Naive B cell (primary cell): ENCODE results near the gene ALPP. TPM values are rescaled to one million over a fixed set of nuclear protein-coding genes. Genes with fewer than 3 reads are reported as not detected.

Experiments
- ATAC-seq, 2 donors: fragments of 150-1000 bp; cut with Tn5 transposase; 2 replicates each; pipeline ENCODE4 v1.10.0; 2021; ENCODE audit warnings: low read depth in 2 of 2, mild to moderate bottlenecking in 2 of 2, moderate library complexity in 2 of 2
- DNase-seq: peaks from one replicate; pipeline ENCODE4 v3.0.0; 2022
- H3K27ac Mint-ChIP-seq, 6 donors: one replicate each; pipeline ENCODE4 v1.8.0; 2020 to 2022; ENCODE audit warnings: mild to moderate bottlenecking in 6 of 6, mixed read lengths in 6 of 6, moderate library complexity in 5 of 6, inconsistent platforms in 2 of 6
- H3K27me3 Mint-ChIP-seq, 3 donors: one replicate each; pipeline ENCODE4 v1.8.0; 2021 to 2022; ENCODE audit warnings: mixed read lengths in 3 of 3, mild to moderate bottlenecking in 1 of 3
- H3K36me3 Mint-ChIP-seq, 2 donors: one replicate each; pipeline ENCODE4 v1.8.0; 2020 to 2022; ENCODE audit warnings: mixed read lengths in 2 of 2, inconsistent platforms in 1 of 2, mild to moderate bottlenecking in 1 of 2
- H3K4me1 Mint-ChIP-seq, 3 donors: one replicate each; pipeline ENCODE4 v1.8.0; 2020 to 2022; ENCODE audit warnings: mixed read lengths in 3 of 3, inconsistent platforms in 1 of 3, mild to moderate bottlenecking in 1 of 3, moderate library complexity in 1 of 3
- H3K4me3 Mint-ChIP-seq, 8 donors: one replicate each; pipeline ENCODE4 v1.8.0; 2020 to 2022; ENCODE audit warnings: mild to moderate bottlenecking in 8 of 8, mixed read lengths in 8 of 8, moderate library complexity in 8 of 8, inconsistent platforms in 2 of 8
- H3K9me3 Mint-ChIP-seq, 7 donors: one replicate each; pipeline ENCODE4 v1.8.0; 2020 to 2022; ENCODE audit warnings: mixed read lengths in 7 of 7, mild to moderate bottlenecking in 5 of 7, inconsistent platforms in 2 of 7, moderate library complexity in 1 of 7
- polyA plus RNA-seq, 6 donors: library from polyadenylated mRNA; unstranded; fragments of 300-500 nt; fragmentation: Illumina TruSeq; gene quantifications; one replicate each; pipeline ENCODE4 v1.2.3, GENCODE V29; 2021; ENCODE audit warnings: low read depth in 6 of 6

The ALPP gene
- polyA plus RNA-seq, 6 donors from 2014 or later = 0.26 to 0.69 (median 0.40) TPM; not detected in 3

GRCh38 chr2:232348936-232349335 lies 29.6 kb upstream of the ALPP start:
- no peak overlapping the region for H3K27ac Mint-ChIP-seq
- H3K36me3 Mint-ChIP-seq = peaks cover 0 to 7% of the 10 kb centered on the region in 2 donors
- H3K4me1 Mint-ChIP-seq = peaks cover 0 to 2% (median 0%) of the 10 kb centered on the region in 3 donors
- H3K9me3 Mint-ChIP-seq = peaks cover 0 to 10% (median 6%) of the 10 kb centered on the region in 7 donors
- peaks cover 9 to 36% (median 10%) of the 10 kb centered on the region in 3 donors for H3K27me3 Mint-ChIP-seq
- ATAC-seq (no peak), DNase-seq (no peak)
- H3K4me3 Mint-ChIP-seq = no peak overlapping the region

GRCh38 chr2:232349546-232349945 lies 29.0 kb upstream of the ALPP start:
- peaks cover 0 to 7% of the 10 kb centered on the region in 2 donors for H3K36me3 Mint-ChIP-seq
- no peak overlapping the region for H3K4me3 Mint-ChIP-seq
- H3K27me3 Mint-ChIP-seq = peaks cover 10 to 42% (median 12%) of the 10 kb centered on the region in 3 donors
- peaks cover 0 to 2% (median 0%) of the 10 kb centered on the region in 3 donors for H3K4me1 Mint-ChIP-seq
- no peak overlapping the region for H3K27ac Mint-ChIP-seq
- peaks cover 0 to 10% (median 4%) of the 10 kb centered on the region in 7 donors for H3K9me3 Mint-ChIP-seq
- ATAC-seq (no peak), DNase-seq (no peak)

- peaks cover 0 to 10% (median 4%) of the 10 kb centered on the region in 7 donors for H3K9me3 Mint-ChIP-seq
- DNase-seq (no peak), ATAC-seq (no peak)
- H3K4me3 Mint-ChIP-seq = no peak overlapping the region
- peaks cover 0 to 7% of the 10 kb centered on the region in 2 donors for H3K36me3 Mint-ChIP-seq
- H3K4me1 Mint-ChIP-seq = peaks cover 0 to 2% (median 0%) of the 10 kb centered on the region in 3 donors
- H3K27me3 Mint-ChIP-seq = peaks cover 10 to 47% (median 12%) of the 10 kb centered on the region in 3 donors
- no peak overlapping the region for H3K27ac Mint-ChIP-seq
Observed at GRCh38 chr2:232349946-232350635, 28.5 kb upstream of the ALPP start.

- Mint-ChIP-seq H3K27me3 (peaks cover 10 to 54% (median 12%) of the 10 kb centered on the region in 3 donors), H3K27ac (no peak overlapping the region), H3K36me3 (peaks cover 0 to 7% of the 10 kb centered on the region in 2 donors), H3K9me3 (peaks cover 0 to 10% (median 4%) of the 10 kb centered on the region in 7 donors), H3K4me3 (no peak overlapping the region), H3K4me1 (peaks cover 0 to 2% (median 0%) of the 10 kb centered on the region in 3 donors)
- DNase-seq (no peak), ATAC-seq (no peak)
Observed at GRCh38 chr2:232350804-232351685, 27.5 kb upstream of the ALPP start.

- DNase-seq (no peak), ATAC-seq (no peak)
- peaks cover 10 to 55% (median 12%) of the 10 kb centered on the region in 3 donors for H3K27me3 Mint-ChIP-seq
- H3K4me1 Mint-ChIP-seq = peaks cover 0 to 2% (median 0%) of the 10 kb centered on the region in 3 donors
- peaks cover 2 to 6% (median 4%) of the 10 kb centered on the region in 7 donors for H3K9me3 Mint-ChIP-seq
- peak overlapping the region in 1 of 6 donors; percentile 59 for H3K27ac Mint-ChIP-seq
- peaks cover 0 to 7% of the 10 kb centered on the region in 2 donors for H3K36me3 Mint-ChIP-seq
- peak overlapping the region in 1 of 8 donors; percentile 22 for H3K4me3 Mint-ChIP-seq
Observed at GRCh38 chr2:232351686-232352510, 26.7 kb upstream of the ALPP start.

GRCh38 chr2:232352511-232353091 lies 25.9 kb upstream of the ALPP start:
- ATAC-seq (no peak), DNase-seq (no peak)
- Mint-ChIP-seq H3K4me1 (peaks cover 0 to 2% (median 0%) of the 10 kb centered on the region in 3 donors), H3K9me3 (peaks cover 0 to 6% (median 4%) of the 10 kb centered on the region in 7 donors), H3K27me3 (peaks cover 10 to 55% (median 12%) of the 10 kb centered on the region in 3 donors), H3K36me3 (peaks cover 0 to 7% of the 10 kb centered on the region in 2 donors), H3K27ac (peak overlapping the region in 1 of 6 donors; percentile 59), H3K4me3 (no peak overlapping the region)

GRCh38 chr2:232353096-232353495 lies 25.5 kb upstream of the ALPP start:
- H3K27ac Mint-ChIP-seq = no peak overlapping the region

GRCh38 chr2:232353660-232354059 lies 24.9 kb upstream of the ALPP start:
- Mint-ChIP-seq H3K27ac (peak overlapping the region in 1 of 6 donors; percentile 46), H3K4me1 (peaks cover 0 to 2% (median 0%) of the 10 kb centered on the region in 3 donors), H3K36me3 (no peaks in the 10 kb centered on the region), H3K4me3 (peak overlapping the region in 1 of 8 donors; percentile 11), H3K27me3 (peaks cover 6 to 55% (median 12%) of the 10 kb centered on the region in 3 donors), H3K9me3 (peaks cover 0 to 5% (median 0%) of the 10 kb centered on the region in 7 donors)
- no peak for ATAC-seq
- DNase-seq = no peak

More at GRCh38 chr2:232353096-232353495, 25.5 kb upstream of the ALPP start:
- ATAC-seq (no peak), DNase-seq (no peak)
- Mint-ChIP-seq H3K4me3 (no peak overlapping the region), H3K9me3 (peaks cover 0 to 5% (median 3%) of the 10 kb centered on the region in 7 donors), H3K27me3 (peaks cover 10 to 55% (median 12%) of the 10 kb centered on the region in 3 donors), H3K36me3 (peaks cover 0 to 5% of the 10 kb centered on the region in 2 donors), H3K4me1 (peaks cover 0 to 2% (median 0%) of the 10 kb centered on the region in 3 donors)

- Mint-ChIP-seq H3K4me1 (peaks cover 0 to 2% (median 0%) of the 10 kb centered on the region in 3 donors), H3K4me3 (peak overlapping the region in 1 of 8 donors; percentile 11), H3K9me3 (peaks cover 0 to 5% (median 0%) of the 10 kb centered on the region in 7 donors), H3K36me3 (no peaks in the 10 kb centered on the region), H3K27me3 (peaks cover 6 to 55% (median 12%) of the 10 kb centered on the region in 3 donors), H3K27ac (no peak overlapping the region)
- ATAC-seq (no peak), DNase-seq (no peak)
Observed at GRCh38 chr2:232354069-232354468, 24.5 kb upstream of the ALPP start.

- H3K4me1 Mint-ChIP-seq = peaks cover 8 to 17% (median 16%) of the 10 kb centered on the region in 3 donors
Observed at GRCh38 chr2:232361646-232362045, 16.9 kb upstream of the ALPP start.

GRCh38 chr2:232362174-232362900 lies 16.2 kb upstream of the ALPP start:
- Mint-ChIP-seq H3K9me3 (peaks cover 0 to 8% (median 7%) of the 10 kb centered on the region in 7 donors), H3K27ac (no peak overlapping the region), H3K27me3 (peaks cover 0 to 8% (median 0%) of the 10 kb centered on the region in 3 donors), H3K4me1 (peaks cover 8 to 17% (median 16%) of the 10 kb centered on the region in 3 donors), H3K4me3 (no peak overlapping the region), H3K36me3 (peaks cover 0 to 8% of the 10 kb centered on the region in 2 donors)
- DNase-seq (no peak), ATAC-seq (no peak)

More at GRCh38 chr2:232361646-232362045, 16.9 kb upstream of the ALPP start:
- DNase-seq (no peak), ATAC-seq (no peak)
- peak overlapping the region in 1 of 6 donors; percentile 38 for H3K27ac Mint-ChIP-seq
- H3K9me3 Mint-ChIP-seq = peaks cover 0 to 8% (median 7%) of the 10 kb centered on the region in 7 donors
- H3K4me3 Mint-ChIP-seq = peak overlapping the region in 1 of 8 donors; percentile 9
- H3K27me3 Mint-ChIP-seq = peaks cover 0 to 12% (median 0%) of the 10 kb centered on the region in 3 donors
- H3K36me3 Mint-ChIP-seq = peaks cover 0 to 8% of the 10 kb centered on the region in 2 donors
